Smooth muscle cell of the brain vasculature (primary cell): ENCODE data around the gene PLD4.
"Not testable (repeated sequence)": the region's sequence is repeated elsewhere in the genome, so short reads cannot be mapped to it uniquely, and the experiment has no call there.

Experiments used
- DNase-seq: peaks from one replicate; pipeline ENCODE4 v3.0.0-alpha.2; 2012; ENCODE audit warnings: low read depth, low spot score

Gene PLD4

DNA sequence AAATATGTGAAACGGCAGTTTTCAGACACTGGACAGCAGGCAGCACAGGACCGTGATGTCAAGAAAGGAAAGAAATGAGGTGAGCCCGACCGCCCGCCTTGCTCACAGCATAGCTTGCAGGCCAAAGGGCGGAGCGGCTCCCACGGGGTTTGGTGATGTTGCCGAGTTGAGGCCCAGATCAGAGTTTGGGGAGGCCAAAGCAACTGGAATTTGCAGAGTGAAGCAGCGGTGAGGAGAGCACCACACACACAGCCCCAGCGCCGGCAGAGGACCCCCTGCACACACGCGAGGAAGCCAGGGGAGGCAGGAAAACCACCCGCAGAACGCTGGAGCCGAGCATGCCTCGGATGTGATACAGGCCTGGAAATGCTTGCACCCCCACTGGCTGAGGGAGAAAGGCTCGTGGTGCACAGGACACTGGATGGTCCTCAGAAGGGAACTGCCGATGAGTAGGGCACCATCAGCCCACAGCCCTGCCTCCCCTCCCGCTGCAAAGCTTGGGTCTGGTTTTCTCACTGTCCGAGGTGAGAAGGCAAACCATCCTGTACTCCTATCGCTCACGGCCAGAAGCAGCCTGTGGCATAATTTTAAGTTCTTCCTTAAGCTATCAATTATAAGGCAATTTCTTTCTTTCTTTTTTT, 25.7 kb upstream of the PLD4 start:
- no peak for DNase-seq

DNA sequence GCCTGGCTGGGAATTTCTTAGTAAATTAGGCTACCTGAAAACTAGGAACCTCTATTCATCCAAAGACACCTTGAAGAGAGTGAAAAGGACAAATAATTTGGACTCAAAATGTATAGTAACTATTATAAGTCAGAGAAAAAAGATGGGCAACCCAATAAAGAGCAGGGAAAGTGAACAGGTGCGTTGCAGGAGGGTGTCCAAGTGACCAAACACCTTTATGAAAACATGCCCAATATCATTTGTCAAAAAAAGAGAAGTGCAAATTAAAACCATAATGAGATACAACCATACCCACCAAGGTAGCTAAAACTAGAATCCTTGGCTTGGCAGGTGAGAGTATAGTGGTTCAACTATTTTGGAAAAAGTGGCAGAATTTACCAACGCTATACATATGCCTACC, 24.9 kb upstream of the PLD4 start:
- no peak for DNase-seq

DNA sequence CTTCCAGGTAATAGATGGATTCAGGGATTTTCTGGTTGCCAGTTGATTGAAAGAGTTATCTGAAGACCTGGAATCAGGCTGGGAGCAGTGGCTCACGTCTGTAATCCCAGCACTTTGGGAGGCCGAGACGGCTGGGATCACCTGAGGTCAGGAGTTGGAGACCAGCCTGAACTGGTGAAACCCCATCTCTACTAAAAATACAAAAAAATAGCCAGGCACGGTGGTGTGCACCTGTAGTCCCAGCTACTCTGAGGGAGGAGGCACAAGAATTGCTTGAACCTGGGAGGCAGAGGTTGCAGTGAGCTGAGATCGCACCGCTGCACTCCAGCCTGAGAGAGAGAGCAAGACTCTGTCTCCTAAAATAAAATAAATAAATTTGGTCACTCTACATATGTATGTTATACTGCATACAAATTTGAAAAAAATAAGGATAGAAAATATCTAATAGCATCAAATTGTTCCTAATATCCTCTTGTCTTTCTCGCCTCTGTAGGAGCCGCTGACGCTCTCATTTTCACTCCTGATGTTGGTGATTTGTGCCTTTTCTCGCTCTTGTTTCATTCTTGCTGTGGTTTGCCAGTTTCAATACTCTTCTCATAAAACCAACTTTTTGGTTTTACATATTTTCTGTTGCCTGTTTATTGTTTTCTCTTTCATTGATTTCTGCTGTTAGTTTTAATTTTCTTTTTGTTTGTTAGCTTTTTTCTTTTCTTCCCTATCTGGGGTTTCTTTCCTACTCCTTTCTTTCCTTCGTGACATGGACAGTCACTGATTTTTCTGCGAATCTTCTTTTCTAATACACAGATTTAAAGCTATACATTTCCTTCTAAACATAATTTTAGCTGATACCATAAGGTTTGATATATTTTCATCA, 23.8 kb upstream of the PLD4 start:
- DNase-seq, result no peak

DNA sequence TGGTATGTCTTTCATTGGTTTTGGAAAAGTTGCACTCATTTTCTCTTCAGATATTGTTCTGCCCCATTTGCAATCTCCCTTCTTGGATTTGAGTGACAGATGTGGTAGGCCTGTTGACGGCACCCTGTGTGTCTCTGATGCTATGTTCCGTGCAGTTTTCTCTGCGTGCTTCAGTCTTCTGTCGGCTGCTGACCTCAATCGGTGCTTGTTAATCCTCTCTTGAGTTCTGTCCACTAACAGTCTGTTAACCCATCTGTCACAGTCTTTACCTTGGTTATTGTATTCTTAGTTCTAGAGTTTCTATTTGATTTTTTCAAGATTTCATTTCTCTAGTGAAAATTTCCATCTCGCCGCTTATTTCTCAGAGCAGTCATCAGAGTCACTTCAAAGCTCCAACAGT, 20.7 kb upstream of the PLD4 start:
- DNase-seq, result no peak

DNA sequence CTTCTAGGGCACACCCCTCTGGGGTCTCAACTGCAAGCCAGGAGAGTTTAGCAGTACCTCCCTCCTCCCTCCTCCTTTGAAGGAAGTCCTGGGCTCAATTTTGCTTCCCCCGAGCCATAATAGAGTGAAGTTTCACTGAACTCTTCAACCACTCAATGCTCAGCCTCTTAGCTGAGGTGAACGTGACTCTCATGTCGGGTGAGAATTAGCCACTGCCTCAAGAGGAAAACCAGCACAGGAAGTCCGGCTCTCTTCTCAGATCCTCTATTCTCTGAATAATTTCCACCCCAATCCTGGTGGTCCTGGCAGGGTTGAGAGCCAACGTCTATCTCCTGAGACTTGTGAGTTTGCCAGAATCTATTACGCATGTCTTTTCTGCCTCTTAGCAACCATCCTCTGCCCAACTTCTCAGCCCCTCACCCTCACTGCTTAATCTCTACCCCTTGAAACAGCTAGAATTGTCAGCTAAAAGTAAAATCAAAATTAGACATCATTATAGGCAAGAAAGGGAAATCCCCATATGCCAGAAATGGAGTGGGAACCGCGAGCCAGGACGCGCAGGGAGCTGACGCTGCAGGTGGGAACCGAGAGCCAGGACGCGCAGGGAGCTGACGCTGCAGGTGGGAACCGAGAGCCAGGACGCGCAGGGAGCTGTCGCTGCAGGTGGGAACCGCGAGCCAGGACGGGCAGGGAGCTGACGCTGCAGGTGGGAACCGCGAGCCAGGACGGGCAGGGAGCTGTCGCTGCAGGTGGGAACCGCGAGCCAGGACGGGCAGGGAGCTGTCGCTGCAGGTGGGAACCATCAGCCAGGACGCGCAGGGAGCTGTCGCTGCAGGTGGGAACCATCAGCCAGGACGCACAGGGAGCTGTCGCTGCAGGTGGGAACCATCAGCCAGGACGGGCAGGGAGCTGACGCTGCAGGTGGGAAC, 19.8 kb upstream of the PLD4 start:
- not testable (repeated sequence) for DNase-seq

DNA sequence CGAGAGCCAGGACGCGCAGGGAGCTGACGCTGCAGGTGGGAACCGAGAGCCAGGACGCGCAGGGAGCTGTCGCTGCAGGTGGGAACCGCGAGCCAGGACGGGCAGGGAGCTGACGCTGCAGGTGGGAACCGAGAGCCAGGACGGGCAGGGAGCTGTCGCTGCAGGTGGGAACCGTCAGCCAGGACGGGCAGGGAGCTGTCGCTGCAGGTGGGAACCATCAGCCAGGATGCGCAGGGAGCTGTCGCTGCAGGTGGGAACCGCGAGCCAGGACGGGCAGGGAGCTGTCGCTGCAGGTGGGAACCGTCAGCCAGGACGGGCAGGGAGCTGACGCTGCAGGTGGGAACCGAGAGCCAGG, 19.1 kb upstream of the PLD4 start:
- not testable (repeated sequence) for DNase-seq

DNA sequence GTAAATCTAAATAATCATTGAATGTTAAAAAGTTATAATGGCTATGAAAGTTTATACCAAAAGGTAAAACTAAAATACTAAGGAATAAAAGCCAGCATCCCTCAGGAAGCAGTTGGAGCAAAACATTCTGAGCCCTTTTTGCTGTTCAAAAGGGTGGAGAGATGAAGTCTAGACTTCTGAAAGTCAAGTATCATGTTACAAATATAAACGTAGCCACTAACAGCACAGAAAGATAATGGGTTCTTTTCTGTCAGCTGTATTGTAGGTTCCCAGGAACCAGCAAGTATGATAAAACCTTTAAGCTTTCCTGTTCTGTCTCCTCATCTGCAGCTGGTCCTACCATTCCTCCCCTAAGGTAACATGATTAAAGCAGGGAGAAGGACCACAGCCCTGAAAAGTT, 16.4 kb upstream of the PLD4 start:
- no peak for DNase-seq

DNA sequence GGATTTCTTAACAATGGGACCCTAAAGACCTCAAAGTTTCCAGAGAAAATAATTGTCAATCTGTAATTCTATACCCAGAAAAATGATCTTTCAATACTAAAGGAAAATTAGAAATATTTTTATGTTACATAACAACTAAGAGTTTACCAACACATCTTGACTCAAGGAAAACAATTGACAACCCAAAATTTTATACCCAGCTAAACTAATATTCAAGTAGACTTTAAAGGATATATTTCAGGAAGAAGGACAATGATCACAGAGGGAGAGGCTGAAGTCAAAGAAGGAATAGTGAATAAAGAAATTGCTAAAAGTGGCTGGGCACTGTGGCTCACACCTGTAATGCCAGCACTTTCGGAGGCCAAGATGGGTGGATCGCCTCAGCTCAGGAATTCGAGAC, 12.6 kb upstream of the PLD4 start:
- DNase-seq, result no peak

DNA sequence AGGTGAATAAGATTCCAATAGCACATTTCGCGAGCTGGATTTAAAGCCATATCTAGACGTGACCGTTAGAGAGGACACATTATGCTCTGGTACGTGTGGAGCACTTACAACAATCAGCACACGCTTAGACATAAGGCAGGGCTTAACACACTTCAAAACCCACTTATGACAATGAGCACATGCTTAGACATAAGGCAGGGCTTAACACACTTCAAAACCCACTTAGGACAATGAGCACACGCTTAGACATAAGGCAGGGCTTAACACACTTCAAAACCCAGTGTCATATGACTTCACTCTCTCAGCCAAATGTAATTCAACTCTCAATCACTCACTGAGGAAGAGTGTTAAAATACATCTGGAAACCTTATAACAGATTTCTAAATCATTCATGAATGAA, 11.2 kb upstream of the PLD4 start:
- no peak for DNase-seq

DNA sequence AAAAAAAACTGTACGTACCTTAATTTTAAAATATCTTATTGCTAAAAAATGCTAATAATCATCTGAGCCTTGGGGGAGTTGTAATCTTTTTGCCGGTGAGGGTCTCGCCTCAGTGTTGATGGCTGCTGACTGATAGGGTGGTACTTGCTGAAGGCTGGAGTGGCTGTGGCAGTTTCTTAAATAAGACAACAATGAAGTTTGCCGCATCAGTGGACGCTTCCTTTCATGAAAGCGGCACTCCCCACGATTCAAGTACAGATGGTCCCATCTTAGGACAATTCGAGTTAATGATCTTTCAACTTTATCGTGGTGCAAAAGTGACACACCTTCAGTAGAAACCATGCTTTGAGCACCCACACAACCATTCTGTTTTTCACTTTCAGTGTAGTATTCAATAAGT, 7.6 kb upstream of the PLD4 start:
- no peak for DNase-seq

DNA sequence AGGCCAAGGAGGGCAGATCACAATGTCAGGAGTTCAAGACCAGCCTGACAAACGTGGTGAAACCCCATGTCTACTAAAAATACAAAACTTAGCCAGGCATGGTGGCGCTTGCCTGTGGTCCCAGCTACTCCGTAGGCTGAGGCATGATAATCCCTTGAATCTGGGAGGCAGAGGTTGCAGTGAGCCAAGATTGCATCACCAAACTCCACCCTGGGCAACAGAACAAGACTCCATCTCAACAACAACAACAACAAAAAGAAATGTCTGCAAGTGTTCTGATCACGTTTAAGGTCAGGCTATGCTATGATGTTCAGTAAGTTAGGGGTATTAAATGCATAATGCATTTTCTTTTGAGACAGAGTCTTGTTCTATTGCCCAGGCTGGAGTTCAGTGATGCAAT, 6.7 kb upstream of the PLD4 start:
- no peak for DNase-seq

DNA sequence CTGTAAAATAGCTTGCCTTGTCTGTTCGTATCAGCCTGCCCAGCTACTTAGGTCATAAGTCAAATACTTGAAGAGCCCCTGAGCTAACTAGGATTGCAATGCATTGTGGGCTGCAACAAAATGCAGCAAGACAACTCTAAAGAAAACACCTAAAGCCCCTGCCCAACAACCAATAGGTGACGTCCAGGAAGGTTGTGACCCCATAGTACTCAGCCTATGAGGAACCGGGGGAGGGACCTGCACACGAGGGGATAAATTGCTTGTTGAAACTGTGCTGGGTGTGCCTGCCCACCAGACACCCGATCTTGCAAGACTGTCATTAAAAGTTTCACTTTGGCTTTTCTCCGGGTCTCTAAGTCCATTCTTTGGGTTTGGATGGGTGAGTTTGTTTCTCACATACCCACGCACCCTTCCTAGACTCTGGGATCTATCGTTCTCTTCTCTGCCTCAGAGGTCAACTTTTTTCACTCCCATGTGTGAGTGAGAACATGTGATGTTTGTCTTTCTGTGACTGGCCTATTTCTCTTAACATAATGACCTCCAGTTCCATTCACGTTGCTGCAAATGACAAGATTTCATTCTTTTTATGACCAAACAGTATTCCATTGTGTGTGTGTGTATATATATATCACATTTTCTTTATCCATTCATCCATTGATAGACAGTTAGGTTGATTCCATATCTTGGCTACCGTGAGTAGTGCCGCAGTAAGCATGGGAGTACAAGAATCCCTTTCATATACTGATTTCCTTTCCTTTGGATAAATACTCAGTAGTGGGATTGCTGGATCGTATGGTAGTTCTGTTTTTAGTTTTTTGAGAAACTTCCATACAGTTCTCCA, 5.3 kb upstream of the PLD4 start:
- not testable (repeated sequence) for DNase-seq

DNA sequence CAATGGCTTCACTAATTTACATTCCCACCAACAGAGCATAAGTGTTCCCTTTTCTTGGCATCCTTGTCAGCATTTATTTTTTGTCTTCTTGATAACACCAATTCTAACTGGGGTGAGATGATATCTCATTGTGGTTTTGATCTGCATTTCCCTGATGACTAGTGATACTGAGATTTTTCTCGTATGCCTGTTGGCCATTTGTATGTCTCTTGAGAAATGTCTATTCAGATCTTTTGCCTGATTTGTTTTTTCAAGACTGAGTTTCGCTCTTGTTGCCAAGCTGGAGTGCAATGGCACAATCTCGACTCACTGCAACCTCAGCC, 4.7 kb upstream of the PLD4 start:
- no peak for DNase-seq

DNA sequence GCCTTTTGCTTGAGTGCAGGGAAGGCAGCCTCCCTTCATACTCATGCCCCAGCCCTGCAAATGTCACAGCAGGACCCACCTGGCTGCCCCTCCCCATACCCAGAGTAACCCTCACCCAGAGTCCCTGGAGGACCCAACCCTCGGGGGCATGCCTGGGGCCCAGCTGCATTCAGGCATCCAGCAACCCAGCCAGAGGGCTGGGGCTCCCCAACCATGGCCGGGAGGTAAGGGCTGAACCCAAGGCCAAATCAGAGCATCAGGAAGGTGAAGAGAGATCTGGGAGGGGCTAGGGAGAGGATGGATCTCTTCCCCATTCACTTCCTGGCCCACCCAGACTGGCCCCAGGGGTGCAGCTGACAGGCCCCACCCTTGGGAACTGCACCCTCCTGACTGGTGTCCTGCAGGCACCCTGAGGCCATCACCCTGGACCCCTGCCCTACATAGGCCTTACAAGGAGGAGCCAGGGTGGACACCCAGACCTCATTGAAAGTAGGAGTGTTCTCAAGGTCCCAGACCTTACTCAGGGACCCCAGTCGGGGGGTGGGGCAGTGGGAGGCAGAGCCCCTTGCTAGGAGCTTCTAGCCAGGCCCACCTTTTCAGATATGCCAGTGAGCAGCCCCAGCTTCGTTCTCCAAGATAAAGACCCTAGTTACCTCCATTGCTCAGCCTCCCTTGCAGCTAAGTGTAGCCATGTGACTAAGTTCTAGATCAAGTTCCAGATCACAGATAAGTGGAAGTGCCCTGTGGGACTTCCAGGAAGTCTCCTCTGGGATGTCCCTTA, 849 bp upstream of the PLD4 start:
- no peak for DNase-seq

DNA sequence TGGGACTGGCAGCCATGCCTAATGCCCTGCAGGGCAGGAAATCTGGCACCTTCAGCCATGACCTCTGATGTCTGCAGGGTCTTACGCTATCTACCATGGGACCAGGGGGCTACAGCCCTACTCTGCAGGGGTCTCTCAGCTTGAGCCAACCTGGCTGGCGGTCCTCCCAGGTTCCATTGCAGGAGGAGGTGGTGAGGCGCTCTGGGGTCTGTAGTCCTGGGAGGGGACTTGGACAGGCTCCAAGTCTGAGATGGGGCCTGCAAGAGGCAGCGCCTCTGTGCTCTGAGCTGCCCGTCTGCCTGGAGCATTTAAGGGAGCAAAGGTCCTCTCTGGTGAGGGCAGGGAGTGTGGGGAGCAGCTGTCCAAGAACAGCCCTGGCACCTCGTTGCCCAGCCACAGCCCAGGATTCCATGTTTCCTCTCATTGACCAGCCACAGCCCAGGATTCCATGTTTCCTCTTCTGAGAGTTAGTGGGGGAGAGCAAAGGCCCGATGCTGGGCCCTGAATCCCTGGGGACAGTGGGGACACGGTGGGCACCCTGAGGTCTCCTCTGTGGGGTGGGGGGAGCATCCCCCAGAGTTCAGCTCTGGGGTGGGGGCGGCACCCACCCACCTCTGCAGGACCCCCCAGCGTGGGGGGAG, 655 bp downstream of the PLD4 start:
- DNase-seq, result no peak

DNA sequence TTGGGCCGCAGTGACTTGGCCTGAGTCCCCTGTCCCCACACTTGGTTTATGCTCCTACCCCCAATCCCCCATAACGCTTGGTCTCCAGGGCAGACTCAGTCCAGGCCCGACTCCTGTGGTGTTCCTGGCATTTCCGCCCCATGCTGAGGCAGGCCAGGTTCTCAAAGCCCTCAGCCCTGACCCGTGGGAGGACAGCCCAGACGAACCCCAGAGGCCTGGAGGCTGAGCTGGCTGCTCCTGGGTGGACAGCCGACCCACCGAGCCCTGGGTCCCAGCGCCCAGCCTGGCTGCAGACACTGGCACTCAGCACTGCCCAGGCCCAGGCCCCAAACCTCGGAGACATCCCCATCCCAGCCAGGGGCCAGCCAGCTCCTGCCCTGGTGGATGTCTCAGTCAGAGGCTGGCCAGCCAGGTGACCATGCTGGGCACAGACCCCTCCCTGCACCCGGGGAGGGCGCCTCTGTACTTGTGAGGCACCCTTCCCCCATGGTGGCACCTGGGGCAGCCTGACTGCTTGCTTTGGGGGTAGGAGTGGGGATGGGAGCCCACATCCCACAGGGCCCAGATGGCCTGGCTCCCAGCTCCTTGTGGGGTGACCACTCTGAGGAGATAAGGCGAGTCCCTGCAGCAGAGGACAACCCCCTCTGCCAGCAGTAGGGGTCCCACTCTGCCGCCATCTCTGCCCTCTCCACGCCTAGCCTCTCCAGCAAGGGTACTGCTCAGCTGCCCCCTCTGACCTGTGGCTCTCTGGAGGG, 1.4 kb downstream of the PLD4 start:
- DNase-seq, result no peak

DNA sequence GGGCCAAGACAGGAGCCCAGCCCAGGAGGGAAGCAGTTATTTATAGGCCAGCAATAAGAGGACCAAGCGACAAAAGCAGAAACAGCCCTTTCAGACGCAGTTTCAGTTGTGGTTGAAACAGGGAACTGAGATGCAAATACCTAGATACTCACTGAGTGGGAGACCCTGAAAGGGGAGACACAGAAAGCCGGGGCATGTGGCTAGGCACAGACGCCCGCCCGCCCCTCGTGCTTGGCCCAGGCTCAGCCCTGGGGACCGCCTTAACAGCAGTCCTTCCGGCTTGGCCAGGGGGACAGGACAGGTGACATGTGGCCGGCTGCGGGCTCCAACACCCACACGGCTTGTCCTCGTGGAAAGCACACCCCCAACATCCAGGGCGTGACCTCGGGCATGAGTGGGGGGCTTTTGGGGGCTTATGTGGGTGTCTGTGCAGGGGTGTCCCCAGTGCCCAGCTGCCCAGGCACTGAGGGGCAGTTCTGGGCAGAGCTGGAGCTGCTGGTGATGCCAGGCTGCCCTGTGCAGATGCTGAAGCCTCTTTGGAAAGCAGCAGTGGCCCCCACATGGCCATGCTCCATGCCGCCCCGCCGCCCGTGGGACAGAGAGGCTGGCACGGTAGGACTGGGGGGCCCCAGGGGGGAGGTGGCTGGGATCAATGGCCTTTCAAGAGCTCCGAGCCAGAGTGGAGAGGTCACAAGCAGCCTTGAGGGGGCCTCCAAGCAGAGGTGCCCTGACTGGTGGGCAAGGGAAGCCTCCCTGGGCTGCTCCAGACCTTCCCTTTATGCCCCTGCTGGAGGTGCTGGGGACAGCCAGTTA, 2.1 kb downstream of the PLD4 start:
- no peak for DNase-seq

DNA sequence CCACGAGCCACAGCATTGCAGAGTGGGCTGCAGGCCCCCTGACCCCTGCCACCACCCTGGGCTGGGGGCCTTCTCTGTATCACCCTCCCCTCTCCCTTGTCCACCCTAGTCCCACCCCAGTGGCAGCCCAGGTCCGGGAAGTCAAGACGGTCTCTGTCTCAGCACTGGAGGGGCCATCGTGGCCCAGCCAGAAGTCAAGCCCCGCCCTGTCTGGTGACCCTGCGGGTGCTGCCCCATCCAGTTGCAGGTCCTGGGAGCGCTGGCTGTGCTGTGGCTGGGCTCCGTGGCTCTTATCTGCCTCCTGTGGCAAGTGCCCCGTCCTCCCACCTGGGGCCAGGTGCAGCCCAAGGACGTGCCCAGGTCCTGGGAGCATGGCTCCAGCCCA, 2.7 kb downstream of the PLD4 start:
- DNase-seq, result no peak

DNA sequence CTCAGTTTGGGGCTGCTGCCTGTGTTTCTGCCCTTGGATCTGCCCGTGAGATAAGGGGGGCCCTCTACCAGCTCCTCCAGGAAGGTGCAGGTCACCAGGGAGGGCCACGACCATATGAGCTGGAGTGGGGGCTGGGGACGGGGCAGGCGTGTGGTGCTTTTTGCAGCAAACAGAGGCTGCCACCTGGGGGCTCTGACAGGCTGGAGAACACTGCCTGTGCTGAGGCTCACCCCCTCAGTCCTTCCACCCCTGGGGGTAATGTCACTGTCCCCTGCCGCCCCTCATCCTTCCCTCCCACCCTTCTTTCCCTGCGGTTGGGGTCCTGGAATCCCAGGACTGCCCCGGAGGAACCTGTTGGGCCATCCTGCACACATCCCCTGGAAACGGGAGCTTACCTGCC, 3.2 kb downstream of the PLD4 start:
- DNase-seq, result no peak
